NCI-H510A (cell line): Measurements from ENCODE around the gene P3H2.
"Not testable (repeated sequence)": the region's sequence is repeated elsewhere in the genome, so short reads cannot be mapped to it uniquely, and the experiment has no call there.

Source experiments
- DNase-seq: peaks from one replicate; lab custom pipeline; 2025; lab: John Stamatoyannopoulos, UW

The P3H2 gene

DNA sequence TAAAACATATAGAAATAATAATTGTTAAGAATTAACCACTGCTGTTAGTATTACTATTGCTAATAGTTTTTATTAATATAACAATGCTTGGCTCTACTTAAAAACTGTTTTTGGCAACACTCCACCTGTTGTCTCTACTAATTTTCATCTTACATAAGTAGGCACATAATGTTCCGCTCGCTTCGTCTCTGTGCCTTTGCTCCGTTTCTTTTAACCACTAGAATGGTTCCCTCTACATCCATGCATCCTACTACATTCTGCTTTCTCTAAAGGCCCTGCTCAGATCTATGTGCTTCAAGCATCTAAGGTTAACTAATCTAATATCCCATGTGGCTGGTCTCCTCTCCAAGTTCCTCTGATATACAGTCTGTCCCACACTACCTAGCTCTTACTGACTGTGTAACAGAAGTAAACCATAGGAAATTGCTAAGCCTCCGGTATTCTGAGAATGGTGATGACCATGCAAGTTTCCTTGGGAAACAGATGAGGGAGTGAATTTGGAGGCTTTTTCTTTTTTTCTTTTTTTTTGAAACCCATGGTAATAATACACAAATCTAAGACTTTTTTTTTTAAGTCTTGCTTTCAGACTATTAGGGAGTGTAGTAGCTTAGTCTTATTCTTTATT, 138.3 kb downstream of the P3H2 start:
- no peak for DNase-seq

DNA sequence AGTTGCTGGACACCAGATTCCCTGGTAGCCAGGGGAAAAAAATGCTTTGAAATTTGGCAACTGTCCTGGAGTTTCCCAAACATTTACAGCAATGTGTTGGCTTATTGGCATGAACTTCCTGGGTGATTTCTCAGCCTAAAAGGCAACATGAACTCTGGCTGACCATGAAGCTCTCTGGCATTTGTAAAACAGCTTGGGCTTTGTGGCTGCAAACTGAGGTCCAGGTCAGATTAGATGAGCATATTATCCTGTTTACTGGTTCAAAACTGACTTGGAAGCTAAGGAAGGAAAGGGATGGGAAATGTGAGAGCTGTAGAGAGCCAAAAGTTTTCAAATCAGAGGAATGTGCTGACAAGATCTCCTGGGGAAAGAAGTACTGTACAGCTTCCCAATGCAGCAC, 139.0 kb downstream of the P3H2 start:
- no peak for DNase-seq

DNA sequence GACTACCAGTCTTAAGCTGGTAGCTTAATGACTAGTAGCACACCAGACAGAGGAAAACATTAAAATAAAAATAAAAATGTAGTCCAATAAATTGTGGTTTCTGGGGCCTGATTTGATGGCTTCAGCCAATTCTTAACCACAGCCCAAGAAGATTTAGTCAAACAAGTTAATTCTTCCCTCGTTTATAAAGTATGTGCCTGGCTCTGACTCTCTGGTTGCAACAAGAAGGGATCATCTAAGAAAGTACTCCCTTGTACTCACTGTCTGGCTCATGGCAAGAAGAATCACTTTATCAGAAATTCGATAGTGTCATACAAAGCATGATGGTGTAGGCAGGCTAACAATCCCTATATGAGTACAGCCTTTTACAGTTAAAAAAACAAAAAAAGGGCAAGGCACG, 141.9 kb downstream of the P3H2 start:
- no peak for DNase-seq

DNA sequence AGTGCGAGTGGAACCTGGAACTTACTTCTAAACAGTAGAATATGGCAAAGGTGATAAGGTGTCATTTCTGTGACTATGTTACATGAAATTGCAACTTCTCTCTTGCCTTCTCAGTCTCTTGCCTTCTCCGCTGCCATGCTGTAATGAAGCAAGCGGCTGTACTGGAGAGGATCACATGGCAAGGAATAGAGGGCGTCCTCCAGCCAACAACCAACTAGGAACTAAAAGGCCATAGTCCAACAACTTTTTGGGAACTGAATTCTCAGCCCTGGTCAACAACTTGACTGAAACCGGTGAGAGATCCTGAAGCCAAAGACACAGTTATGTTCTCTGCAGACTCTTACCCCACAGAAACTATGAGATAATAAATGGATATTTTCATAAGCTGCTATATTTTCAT, 143.5 kb downstream of the P3H2 start:
- no peak for DNase-seq

DNA sequence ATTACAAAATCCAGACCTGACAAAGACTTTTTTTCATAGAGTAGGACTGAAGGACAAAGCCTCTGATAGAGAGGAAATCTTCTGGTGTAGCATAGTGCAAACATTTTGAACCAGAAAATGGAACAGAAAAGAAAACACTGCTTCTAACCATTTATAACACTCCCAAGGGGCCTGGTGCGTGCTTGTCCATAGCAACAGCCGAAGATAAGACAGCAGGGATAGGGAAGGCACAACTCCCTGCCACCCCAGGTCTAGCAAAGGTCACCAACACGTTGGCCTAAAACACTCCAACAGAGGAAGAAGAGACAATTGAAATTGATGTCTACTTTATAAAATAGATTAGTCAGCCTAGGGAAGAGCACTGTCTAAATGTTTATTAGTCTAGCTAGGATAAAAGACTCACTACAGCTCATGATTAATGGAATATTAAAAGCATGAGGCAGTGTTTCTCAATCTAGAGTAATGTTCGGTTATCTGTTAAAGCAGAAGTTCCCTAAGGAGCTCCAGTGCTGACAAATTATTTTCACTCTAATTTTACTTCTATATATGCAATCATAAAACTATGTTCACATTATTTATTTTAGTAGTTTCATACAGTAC, 145.2 kb downstream of the P3H2 start:
- DNase-seq: no peak

DNA sequence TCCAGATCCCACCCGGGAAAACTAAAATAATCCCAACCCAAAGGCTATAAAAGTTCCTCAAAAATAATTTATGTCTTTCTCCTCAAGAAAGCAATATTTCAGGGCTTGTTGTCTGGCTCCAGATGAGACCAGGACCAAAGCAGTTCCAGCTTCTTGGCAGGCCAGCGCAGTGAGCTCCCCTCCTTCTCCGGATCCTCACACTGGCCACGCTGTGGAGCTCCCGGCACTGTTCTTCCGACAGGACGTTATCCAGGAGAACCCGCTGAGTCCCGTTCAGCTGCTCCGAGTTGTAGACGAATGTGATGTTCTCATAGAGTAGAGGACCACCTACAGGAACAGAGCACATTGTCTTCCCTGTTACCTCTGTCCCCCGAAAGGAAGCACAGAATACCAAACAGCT, 146.3 kb downstream of the P3H2 start:
- DNase-seq: no peak

DNA sequence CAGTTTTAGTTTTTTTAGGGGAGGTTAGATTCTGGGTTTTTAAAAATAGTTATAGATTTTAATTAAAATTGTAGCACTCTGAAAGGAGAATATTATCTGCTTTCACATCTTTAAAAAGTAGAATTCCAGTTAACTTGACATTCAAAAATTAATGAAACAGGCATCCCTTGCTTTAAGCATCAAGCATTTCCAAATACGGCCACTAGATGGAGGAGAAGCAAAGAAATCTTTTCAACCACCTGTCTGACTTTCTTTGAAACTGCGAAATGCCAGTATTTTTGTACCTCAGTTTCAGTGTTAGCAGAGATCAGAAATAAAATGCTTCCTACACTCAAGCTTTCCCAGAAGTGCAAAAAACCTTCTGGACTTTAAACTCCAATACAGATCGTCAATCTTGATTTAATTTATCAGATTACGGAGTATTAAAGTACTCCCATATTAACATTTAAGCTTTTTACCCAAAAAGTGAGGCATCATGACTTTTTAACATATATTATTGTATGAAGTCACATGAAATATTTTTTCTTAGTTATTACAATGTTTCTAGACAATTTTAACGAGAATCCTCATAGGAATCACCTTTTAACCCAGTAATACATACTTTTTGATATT, 153.3 kb downstream of the P3H2 start:
- DNase-seq: no peak

DNA sequence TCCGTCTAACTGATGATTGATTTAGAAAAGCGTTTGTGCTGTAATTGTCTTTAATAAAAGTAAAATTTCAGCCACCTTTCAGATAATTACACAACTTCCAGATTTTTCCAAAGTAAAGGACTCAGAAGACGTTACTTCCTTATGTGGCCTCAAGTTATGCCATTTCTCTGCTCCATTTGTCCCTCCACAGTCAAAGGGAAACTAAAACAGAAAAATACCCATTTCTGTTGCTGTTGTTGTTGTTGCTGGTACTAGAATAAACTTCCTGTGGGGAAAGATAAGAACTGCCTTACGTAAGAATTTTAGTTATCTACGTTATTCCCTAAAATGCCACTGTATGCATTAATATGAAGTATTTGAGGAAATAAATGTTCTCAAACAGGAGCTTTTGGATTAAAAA, 153.9 kb downstream of the P3H2 start:
- no peak for DNase-seq

DNA sequence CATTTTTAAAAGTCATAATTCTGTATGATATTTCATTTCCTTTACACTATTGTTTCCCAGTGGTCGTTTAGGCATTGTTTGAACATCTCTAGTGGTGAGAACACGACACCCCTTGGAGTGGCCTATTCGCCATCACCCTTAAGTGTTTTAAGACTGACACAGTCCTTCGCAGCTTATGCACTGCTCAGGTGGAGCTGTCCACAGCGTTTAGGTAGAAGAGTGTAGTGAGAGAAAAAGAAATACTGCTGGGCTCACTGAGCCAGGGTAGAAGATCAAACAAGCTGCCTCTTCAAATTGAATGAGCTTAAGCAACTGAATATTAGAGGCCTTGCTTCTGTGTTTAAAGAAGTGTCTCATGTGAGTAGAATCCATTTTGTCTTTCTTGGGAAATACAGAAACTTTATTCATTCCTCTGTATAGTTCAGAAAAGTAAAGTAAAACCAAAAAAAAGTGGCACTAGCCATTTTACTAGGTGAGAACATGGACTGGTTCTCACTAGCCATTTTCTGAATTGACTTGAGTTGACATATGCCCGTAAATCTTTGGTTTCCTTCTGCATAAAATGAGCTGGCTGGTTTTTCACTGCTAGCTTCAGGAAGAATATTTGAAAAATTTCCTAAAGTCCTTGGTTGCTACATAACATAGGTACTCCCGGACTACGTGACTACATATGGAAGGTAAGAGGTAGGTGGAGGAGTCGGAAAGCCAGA, 155.9 kb downstream of the P3H2 start:
- DNase-seq: no peak

DNA sequence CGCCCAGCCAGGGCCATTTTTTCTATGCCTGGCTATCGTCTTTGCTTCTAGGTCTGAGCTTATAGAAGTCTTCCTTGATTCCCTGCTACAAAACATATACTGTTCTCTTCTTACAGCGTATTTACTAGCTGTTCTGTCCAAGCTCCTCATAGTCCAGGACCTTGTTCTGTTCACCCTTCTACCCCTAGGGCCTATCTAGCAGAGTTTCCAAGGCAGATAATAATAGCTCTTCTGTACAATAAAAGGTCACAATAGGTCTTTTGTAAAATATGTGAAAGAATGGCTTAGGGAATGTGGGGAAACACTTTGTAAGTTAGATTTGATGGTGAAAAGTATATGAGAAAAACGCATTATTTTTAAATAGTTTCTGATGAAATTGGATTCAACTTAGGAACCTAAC, 158.2 kb downstream of the P3H2 start:
- DNase-seq: no peak

DNA sequence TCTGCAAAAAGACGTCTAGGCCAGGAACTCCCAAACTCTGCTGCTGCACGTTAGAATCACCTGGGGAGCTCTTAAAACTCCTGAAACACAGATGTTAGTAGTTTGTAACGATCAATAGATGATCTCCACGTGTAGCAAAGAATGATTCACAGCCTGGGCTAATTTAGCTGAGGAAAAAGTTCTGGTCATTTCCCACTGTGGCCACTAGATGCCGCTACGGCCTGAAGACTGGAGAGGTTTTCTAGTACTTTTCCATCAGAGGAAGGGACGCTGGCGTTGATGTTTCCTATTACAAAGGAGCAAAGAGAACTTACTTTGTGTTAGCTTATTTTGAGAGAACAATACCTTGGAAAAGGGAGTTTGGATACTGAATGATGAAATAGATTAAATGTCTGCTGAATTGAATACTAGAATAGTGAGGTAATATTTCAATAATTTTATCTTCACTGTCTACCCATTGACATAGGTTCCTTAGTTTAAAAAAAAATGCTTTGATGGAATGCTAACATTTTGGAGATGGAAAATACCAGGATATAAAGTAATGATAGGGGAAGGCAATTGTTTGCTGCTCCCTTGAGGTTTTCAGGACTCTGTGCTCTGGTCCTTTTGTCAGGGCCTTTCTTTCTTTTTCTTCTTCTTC, 159.1 kb downstream of the P3H2 start:
- DNase-seq: peak; percentile 33

DNA sequence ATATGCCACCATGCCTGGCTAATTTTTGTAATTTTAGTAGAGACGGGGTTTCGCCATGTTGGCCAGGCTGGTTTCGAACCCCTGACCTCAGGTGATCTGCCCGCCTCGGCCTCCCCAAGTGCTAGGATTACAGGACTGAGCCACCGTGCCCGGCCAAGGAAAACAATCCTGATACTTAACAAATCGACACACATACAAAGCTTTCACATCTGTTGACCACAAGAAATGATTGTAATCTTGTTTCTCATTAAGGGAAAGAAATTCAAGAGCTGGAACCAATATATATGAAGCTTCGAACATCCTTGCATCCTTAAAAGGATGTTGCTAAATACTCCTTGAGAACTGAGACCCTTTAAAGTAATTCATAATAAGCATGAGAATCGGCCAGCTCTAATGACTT, 159.6 kb downstream of the P3H2 start:
- DNase-seq: not testable (repeated sequence)

DNA sequence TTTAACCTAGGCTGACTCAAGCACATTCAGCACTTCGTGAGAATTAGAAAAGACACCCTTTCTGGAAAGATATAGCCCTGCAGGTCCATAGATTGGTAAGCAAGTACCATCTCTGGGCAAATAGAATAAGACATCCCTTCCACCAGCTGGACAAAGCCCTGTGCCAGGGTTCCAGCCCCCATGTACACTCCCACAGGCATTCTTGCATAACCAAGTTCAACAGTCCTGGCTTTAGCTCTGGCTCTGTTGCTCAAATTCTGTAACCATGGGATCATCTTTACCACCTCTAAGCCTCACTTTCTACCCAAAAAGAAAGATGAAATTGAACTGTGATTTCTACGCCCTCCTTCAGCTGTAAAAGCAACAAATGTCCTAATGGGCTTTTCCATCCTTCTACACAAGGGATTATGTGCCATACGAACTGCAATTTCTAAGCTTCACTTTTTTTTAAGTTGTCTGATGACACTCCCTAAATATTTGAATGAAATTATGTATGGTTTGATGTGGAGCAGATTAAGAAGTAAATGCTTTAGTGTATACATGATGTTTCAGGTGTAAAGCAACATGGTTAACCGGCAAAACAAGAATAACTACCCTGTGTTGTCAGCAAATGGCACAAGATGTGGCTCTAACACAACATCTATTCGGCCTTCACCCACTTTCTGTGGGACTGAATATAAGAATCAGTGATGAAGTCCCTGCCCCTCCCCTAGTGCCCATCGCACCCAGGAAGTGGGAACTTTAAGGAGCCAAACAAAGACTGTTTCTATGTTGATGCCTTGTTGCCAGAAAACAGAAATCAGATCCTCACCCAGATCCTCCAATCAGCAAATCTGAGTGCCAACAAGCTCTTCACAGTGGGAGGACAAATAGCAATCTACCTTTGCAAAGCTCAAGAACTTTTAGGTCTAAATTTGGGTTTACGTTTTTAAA, 165.7 kb downstream of the P3H2 start:
- DNase-seq: no peak

DNA sequence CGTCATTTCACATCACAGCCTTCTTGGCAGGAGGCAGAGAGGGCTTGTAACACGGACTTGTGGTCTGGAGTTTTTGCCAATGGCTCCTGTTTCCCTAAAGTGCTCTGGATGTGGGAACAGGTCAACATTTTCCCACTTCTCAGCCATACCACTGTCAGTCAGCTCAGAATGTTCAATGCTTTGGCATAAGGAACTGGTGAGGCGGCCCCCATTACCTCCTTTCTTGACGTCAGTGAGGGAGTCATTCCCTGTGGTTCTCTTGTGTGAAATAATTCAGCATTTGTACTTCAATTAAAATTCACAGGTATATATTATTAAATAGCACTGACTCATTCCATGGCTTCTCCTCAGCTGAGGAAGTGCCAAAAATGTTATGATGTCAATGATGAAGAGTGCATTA, 167.1 kb downstream of the P3H2 start:
- DNase-seq: no peak

DNA sequence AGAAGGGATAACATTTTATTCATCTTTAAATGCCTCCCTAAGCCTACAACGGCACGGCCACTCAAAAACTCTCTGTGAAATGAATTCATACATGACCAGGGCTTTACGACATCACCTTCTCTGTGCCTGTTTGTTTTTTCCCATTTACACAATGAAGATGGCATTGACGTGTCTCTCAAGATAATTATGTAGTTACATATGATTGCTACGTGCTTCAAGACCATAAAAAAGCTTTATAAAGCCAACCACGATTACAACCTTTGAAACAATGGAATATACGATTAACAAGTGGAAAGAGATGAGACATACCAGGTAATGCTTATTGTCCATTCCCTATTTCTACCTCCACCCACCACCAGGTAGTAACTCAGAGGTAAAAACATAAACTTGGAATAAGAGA, 168.4 kb downstream of the P3H2 start:
- DNase-seq: no peak

DNA sequence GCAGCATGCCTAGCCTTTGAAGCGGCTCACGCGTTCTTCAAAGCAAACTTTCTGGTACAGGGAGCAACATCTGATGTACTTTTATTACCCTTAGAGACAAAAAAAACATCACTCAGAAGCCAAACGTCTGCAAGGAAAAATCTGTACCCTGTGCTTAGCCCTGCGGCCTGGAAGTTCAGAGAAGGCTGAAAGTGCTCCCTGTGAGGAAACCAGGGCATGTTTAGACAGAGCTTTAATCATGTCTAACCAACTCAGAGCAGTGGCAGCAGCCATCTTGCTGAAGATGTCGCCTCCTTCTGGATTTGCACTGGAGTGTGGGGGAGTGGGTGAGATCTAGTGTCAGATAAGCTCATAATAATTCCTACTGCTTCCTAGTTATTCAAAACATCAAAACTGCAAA, 170.4 kb downstream of the P3H2 start:
- DNase-seq: no peak

DNA sequence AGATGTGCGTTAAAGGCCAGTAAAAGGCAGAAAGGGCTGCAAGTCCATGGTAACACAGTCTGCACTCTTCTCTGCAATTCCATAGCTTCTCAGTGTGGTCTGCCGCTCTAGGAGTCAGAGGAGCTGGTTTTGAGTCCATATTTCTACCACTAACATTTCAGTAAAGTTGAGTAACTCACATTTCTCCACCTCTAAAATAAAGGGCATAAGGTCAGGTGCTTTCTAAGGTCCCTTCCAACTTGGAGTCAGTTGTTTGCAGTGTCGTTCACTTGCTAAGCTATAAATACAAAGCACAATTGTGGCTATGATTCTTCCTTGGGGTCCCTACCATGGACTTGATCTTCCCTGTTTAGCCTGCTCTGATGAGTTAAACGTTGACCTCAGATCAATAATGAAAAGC, 171.1 kb downstream of the P3H2 start:
- DNase-seq: no peak

DNA sequence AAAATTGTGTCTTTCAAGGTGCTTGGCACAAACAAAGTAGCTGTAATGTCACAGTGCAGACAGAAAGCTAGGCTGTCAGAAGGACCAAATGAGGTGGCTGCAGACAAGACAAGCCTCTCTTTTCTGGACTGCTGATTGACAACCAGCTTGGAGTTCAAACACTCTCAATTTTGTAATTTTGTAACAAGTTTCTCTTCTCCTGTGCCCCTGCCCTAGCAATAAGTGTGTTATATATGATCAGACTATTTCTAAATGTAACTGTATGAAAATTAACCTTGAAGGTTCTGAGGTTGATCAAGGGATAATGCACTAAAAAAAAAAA, 172.0 kb downstream of the P3H2 start:
- DNase-seq: no peak

DNA sequence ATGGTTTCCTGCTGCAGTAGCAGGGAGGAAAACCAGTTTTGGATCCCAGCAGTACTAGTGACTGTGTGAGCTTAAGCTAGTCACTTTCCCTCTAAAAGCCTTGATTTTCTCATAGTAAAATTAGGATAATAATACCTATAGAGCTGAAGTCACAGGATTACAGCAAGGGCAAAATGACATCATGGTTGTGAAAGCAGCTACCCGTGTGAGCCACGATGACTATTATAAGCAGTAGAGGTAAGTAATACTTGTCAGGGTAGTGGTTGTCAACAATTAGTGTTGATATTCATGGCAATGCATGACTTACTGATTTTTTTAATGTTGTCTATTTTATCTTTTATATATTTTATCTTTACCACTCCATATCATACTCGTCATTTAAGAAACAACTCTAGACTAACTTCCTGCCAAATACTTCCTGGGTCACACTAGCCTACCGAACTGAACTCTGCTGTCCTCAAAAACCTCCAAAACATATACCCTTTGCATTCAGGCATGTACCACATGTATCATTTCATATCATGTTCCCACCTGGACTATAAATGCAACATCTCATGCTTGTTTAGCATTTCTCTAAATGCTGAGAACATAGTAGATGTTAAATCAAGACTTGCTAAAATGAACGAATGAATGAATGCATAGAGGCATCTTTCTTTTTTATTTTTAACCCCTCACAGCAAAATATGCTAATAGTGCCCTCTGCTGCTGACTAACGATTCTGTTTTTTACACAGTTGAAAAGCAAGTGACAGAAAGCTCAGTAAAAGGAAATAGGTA, 172.6 kb downstream of the P3H2 start:
- no peak for DNase-seq

DNA sequence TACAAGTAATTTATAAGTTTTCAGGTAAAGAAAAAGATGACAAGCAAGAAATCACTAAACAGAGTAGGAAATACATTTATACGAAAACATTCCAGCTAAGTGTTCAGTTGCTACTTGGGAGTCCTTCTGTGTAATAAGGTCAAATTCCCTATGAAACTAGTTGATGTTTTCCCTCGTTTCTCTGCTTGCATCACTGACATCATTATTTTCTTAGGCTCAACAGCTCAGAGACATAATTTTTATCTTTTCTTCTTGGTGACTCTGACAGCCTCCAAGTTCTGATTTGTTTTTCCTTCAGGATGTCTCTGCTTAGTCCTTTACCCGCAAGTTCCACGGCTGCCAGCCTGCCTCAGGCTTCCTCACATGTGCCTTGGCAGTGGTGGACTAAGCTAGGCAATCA, 173.6 kb downstream of the P3H2 start:
- DNase-seq: no peak
